HG02884 (cell line): ENCODE data around the gene CLEC2D.
"Not testable (repeated sequence)": the region's sequence is repeated elsewhere in the genome, so short reads cannot be mapped to it uniquely, and the experiment has no call there.

Source experiments
- ATAC-seq: cut with Tn5 transposase; IDR thresholded peaks from one replicate; pipeline ENCODE4 v1.9.1; 2021; ENCODE audit warnings: mild to moderate bottlenecking, moderate library complexity; ENCODE audit not compliant: unreplicated experiment

Gene CLEC2D

DNA sequence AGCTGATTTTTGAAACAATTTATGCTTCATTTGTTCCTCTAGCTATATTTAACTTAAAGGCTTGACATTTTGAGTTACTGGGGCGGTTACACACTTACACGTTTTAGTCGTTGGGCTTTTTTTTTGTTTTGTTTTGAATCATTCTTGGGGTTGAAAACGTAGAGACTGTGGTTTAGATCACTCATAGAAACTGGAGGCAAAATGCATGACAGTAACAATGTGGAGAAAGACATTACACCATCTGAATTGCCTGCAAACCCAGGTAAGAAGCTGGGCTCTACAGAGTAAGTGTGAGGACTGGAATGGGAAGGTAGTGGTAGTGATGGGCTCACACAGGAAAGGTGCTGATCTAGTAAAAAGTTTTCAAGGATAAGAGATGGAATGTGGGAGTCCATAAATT lies at the start of gene CLEC2D:
CLEC2D (plus strand) TSS at position 180 of the 400 bp plus-strand sequence; CDS start at position 202, 22 bp downstream.
- peak; percentile 46 for ATAC-seq

GRCh38 chr12:9625019-9625418 lies 44.5 kb upstream of the CLEC2D start:
- ATAC-seq = no peak

DNA sequence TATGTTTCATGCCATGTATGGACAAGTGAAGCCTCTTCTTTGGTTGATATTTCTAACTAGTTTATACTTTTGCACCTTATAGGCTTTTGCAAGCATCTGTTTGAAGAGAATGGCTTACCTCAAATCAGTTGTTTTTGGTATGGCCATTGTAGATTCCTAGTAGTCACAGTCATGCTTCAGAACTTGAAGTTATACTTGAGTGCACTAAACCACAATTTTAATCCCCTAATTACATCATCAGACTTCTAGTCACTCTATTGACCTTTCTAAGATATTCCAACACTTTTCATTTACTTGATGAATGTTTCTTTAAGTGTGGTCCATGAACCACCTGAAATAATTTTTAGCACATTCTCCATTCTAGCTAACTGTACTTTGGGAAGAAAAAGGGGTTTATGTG lies 43.2 kb upstream of the CLEC2D start:
- ATAC-seq = no peak

DNA sequence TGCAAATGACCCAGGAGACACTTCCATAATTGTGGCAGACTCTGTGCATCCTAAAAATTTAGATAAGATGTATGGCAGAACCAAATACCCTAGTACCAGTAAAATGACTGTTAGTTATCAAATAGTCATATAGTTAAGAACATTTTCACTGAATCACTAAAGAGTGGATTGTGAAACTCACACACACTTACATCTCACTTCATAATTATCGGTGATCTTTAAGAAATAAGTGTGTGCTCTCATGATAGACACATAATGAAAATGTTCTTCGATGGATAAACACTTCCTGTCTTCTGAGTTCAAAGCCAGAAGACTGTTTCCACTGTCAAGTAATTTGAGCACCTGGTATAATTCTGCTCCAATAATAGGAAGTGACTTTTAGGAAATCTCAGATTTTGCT lies 42.7 kb upstream of the CLEC2D start:
- no peak for ATAC-seq

- ATAC-seq = no peak
Measured at GRCh38 chr12:9632766-9633165, 36.7 kb upstream of the CLEC2D start.

- ATAC-seq = no peak
Measured at GRCh38 chr12:9634177-9634803, 35.2 kb upstream of the CLEC2D start.

DNA sequence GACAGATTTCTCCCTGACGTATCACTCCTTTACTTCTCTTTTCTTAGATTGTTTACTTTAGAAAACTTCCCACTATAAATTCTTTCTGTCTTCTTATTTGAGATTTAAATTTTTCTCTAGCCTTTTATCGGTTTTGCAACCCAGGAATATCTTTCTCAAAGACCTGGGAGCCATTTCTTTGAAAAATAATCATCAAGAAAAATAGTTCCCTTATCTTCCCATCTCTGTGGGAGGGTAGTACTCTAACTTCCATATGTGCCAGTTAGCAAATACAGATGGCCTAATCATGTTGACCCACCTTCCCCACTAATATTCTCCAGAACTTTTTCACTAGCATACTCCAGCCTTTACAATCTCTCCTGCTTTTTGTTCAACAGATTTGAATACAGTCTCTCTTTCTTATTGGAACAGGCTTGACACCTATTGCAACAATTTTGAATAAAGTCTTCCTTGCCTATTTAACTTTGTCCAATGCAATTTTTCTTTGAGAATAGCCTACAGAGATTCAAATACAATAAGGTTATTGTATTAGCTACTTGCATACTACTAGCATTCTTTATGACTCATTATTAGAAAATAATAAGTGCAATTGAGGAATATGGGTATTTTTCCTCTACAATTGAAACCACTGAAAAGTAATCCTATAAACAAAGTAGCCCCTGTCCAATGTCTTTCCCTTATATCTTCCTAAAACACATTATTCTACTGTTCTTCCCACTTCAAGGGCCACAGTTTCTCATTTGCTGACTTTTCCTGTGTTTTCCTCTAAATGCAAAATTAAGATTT lies 34.4 kb upstream of the CLEC2D start:
- ATAC-seq = no peak

DNA sequence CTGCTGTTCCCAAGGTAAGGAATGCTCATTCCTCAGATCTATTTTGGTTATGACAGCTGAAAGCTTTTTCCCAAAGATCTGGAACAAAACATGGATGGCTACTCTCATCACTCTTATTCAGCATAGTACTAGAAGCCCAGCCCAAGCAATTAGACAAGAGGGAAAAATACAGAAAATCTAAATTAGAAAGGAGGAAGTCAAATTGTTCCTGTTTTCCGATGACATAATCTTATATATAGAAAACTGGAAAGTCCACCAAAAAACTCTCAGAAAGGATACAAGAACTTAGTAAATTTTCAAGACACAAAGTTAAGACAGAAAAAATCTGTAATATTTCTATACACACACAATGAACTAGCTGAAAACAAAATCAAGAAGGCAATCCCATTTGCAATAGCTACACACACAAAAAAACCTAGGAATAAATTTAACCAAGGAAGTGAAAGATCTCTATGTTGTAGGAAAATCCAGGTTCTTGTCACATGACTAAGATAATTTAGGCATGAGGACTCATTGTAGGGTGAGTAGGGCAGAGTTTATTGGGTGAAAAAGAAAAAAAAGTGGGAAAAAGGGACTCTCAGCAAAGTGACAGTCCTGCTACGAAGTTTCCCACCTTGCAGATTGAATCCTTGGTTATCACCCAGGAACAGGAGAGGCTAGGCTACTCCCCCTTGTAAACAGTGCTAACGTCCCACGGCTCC lies 33.2 kb upstream of the CLEC2D start:
- ATAC-seq = no peak

DNA sequence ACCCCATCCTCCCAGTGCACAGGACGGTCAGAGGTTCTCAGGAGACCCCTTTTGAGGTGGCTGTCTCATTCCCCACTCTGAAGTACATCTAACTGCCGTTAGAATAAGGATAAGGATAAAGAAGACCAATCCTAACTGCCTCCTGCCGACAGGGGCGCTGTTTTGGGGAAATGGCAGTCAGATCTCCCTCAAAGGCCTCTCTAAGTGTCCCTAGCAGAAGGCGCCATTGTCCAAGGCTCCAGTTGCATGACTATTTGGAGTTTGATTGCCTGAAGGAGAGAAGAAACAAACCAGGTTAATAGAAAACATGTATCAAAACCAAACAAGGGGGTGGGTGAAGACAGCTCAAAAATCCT lies 32.7 kb upstream of the CLEC2D start:
- no peak for ATAC-seq

GRCh38 chr12:9640024-9640423 lies 29.5 kb upstream of the CLEC2D start:
- no peak for ATAC-seq

- ATAC-seq = no peak
Measured at GRCh38 chr12:9642606-9643265, 26.8 kb upstream of the CLEC2D start.

- no peak for ATAC-seq
Measured at GRCh38 chr12:9643266-9643660, 26.2 kb upstream of the CLEC2D start.

- not testable (repeated sequence) for ATAC-seq
Measured at GRCh38 chr12:9644985-9645551, 24.4 kb upstream of the CLEC2D start.

DNA sequence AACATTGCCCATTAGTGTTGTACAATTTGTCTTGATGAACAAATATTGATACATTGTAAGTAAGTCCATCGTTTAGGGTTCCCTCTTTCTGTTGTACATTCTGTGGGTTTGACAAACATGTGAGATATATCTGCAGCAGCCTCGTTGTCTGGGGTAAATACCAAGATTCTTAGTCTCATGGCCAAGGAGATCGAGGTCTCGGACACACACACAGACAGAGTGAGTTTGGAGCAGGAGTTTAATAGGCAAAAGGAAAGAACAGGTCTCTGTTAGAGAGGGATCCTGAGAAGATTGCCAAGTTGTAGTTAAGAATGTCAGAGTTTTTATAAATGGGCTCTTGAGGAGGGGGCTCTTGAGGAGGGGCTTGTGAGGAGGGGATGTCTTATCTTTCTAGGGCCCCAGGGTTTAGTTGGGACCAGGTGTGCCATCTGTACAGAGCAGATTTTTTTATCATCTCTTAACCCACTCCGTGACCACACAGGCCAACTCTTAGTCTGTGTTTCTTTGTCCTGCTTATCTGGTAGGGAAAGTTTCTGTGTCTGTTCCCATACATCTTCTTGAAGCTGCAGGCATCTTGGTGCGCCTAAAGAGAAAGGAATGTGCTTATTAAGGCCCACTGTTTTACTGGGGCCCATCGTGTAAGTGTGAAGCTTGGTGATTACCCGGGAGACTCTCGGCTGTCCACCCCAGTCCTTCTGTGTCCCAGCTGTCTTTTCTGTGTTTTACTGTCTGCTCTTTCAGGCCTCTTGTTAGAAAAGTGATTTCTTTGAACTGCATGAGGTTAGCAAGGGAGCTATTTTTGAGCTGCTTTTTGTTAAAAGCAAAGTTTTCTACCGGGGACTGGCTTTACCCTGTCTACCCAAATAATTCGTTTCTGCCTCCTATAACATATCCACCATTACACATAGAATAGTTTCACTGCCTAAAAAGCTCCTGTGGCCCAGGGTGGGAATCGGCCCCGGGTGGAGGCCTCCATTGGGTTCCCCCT lies 22.4 kb upstream of the CLEC2D start:
- ATAC-seq = no peak

- peak; percentile 52 for ATAC-seq
Measured at GRCh38 chr12:9647825-9648700, 21.4 kb upstream of the CLEC2D start.

GRCh38 chr12:9648701-9649531 lies 20.6 kb upstream of the CLEC2D start:
- no peak for ATAC-seq

- no peak for ATAC-seq
Measured at GRCh38 chr12:9649532-9649940, 20.0 kb upstream of the CLEC2D start.

DNA sequence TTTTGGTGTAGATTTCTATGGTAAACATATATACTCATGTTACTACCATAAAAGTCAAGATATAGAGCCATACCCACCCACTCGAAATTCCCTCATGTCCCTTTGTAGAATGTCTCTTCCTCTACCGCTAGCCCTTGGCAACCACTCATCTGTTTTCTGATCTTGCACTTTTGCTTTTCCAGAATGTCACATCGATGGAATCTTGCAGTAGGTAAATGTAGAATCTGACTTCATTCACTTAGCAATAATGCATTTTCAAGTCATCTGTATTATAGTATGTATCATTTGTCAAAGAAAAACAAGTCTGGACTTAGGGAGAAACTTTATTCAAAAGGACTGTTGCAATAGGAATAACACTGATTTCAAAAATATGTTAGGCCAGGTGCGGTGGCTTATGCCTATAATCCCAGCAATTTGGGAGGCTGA lies 19.3 kb upstream of the CLEC2D start:
- ATAC-seq = no peak
